Measurements from ENCODE around the gene BATF.

BATF gene

DNA sequence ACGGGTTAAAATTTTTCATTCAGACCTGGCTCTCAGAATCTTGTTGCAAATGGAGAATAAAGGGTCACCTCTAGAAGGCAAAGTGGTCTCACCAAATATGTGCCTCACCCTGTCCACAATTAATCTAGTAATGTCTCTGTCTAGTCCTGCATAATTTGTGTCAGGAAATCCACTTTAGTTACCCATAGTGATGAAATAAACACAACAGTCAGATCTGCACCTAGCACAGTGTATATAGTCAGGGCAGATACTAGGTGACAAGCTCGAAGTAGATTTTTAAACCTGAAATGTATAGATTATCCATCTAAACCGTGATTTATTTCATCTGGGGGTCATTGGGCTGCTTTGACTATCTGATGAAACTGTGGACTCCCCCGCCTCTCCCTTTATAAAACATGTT lies 40.2 kb downstream of the BATF start:
- DNase-seq (ENCODE audit: low spot score) = no peak

DNA sequence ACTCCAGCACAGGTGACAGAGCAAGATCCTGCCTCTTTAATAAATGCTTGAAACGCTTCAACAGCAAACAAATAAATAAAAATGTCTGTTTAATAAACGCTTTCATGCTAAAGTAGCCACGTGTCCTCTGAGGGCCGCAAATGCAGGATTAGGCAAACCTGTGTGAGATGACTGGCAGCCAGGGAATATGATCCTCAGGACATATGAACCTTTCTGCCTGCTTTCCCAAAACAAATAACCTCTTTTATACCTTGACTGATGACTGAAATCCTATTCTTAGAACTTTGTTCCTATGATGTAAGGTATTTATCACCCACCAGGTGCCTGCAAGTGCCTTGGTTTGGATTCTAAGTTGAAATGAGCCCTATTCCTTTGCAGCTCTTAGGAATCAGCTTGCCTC lies 41.7 kb downstream of the BATF start:
- no peak for DNase-seq (ENCODE audit: low spot score)

DNA sequence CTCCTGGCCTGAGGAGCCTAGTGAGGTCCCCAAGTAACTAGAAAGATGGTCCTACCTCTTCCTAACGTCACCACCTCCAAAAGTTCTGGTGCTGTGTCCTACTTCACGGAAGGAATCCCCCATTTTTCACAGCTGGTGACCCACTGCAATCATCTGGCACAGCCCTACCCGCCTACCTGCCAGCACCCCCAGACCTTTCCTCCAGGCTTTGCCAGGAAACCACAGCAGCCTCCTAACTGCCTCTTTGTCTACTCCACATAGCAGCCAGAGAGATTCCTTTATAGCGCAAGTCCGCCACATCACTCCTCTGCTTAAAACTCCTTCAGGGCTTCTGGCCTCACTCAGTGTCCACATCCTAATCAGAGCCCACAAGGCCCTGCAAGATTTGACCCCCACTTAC lies 42.8 kb downstream of the BATF start:
- no peak for DNase-seq (ENCODE audit: low spot score)

DNA sequence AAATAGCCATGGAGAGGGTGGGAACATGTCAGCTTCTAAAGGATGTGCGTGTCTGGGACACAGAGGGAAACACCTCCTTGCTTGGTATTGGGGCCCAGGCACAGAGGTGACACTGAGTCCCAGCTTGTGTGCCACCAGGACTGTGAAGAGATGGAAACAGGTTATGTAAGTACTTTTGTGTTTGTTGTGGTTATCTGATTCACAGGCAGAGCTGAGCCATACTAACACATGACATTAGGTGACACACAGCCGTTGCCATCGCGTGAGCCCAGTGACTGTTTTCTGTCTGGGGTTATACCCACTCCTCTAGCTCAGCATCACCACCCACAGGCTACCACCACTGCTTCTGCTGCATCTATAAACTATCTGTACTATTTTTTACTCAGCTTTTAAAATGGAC lies 44.1 kb downstream of the BATF start:
- DNase-seq (ENCODE audit: low spot score) = no peak

DNA sequence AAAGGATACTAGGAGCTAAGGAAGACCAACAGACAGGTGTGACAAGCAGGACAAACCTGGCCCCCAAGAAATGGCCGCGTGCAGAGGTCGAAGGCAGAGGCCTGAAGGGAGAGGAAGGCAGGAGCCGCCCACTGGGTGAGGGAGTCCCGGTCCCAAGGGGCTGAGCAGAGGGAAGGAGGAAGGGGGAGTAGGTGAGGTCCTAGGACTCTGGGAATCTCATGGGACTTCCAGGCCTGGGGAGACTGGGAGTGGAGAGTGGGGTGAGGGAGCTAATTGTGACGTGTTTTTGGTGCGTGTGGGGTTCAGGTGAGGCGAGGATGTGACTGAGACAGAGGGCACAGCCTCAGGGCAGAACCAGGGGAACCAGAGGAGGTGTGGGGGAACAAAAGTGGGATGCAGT lies 44.5 kb downstream of the BATF start:
- no peak for DNase-seq (ENCODE audit: low spot score)

DNA sequence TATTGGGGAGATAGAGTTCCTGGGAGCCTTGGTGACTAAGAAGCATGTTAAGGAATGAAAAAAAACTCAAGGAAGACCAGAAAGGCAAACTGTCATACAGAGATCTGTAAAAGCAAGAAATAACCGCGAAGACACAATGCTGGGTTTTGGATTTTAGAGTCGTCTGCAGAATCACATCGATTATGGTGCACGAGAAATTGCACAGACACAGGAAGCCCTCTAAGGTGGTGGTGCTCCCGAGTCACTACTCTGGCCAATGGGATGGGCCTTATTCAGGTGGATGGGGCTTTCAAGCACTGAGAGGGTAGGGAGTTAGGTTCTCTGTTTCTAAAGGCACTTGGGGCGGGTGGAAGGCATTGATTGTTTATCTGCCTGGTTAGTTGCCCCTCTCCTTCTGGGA lies 45.9 kb downstream of the BATF start:
- DNase-seq (ENCODE audit: low spot score) = no peak

DNA sequence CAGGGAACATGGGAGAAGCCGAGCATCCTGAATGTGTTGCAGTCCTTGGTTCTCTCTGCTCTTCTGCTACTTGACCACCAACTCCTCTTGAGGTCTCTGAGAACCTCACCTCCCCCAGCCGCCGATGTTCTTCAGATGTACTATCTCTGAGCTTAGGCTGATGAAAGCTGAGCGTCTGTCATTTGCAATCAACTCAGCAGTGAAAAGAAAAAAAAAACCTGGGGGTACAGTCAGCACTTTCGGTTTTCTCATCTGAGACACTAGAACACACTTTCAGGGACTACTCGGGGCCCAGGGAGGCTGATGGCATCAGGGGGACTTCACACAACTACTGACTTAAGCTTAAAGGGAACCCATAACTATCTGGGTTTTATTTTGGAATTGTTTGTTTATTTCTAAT lies 46.5 kb downstream of the BATF start:
- no peak for DNase-seq (ENCODE audit: low spot score)

DNA sequence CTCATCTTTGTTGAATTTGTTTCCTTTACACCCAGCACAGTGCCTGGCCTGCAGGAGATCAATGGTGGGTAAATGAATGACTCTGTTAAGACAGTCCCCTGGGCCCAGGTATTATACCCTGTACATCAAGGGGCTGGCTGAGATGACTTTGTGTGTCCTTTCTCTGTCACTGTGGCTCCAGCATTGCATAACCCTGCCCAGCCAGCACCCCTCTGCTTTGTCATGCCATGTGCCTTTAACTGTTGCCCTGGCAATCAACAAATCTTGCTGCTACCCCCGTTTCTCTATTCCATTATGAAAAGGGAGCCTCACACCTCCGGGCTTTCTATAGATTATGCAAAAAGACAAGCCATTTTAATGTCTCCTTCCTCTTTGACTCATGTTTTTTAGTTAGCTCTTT lies 48.5 kb downstream of the BATF start:
- no peak for DNase-seq (ENCODE audit: low spot score)

DNA sequence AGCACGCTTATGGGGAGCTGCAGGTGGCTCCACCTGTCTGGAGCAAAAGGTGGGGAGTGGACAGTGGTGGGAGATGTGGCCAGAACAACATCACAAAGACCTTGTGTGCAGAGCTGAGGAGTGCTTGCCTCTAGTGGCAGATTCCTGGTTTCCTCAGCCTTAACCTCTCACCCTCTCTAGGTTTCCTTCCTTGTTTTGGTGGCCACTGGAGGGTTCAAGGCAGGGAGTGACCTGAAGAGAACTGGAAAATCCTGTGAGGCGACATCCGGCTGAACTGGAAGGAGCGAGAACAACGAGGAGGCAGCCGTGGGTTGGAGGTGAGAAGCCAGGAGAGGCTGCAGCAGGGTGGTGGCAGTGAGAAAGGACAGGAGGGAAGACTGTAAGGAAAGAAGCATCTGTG lies 49.8 kb downstream of the BATF start:
- DNase-seq (ENCODE audit: low spot score) = no peak

DNA sequence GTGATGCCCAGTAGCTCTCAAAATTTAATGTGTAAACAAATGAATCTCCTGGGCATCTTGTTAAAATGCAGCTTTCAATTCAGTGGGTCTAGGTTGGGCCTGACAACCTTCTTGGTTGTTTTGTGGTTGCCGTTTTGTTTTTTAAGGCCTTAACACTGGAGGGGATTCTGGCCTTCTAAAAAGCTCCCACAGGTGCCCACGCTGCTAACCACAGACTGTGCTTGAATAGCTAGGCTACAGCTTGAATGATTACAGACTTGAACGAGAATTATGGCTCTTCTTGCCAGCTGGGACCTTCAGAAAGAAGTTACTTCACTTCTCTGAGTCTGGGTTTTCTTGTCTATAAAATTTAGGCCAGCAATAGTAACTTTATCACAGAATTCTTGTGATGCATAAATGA lies 54.8 kb downstream of the BATF start:
- DNase-seq (ENCODE audit: low spot score) = no peak

DNA sequence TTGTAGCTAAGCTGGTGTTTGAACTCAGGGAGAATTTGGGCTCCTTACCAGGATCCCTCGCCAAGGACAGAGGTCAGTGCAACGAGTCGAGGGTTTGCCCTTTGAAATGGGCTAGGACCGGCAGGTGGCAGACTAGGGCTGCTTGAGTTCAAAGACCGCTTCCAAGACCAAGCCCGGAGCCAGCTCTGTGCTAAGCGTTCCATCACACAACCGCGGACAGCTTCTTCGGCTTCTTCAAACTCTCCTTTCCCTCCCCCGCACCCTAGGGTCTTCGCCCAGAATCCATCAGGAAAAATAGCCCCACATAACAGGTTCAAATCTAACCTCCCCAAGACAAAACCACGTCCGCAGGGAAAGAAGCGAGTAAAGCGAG lies 55.4 kb downstream of the BATF start:
- DNase-seq (ENCODE audit: low spot score) = peak; percentile 76

DNA sequence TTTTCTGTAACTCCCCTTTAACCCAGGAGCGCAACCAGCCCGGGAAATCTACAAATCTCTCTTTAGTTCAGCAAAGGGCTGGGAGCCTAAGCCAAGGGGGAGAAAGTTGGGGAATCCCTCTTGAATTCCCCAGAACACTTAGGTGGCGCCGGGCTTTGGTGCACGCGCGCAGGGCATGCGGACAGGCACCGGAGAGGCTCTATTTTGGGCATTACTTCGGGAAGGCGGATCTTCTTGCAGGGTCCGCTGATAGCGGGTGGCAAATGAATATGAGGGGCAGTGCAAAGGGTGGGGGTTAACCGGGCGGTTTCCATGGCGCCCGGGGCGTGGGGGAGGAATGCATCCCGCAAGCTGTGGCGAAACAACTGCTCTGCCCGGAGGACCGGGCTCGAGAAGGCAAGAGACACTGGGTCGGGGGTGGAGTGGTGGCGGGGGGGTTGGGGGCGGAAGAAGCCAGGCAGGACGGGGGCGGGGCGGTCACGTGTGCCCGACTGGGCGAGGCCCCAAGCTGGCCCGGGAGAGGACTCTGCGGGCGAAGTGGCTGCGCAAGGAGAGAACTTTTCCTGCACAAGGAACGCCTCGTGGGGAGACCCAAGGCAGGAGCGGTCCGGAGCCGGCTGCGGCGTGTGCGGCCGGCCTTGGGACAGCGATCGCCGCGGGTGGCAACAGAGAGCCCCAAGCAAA lies 56.0 kb downstream of the BATF start, which contains the start of gene FLVCR2:
FLVCR2 (plus strand) TSS at position 519 of the 684 bp plus-strand sequence. CDS start 353 bp downstream, outside the sequence.
- peak; percentile 67 for DNase-seq (ENCODE audit: low spot score)

DNA sequence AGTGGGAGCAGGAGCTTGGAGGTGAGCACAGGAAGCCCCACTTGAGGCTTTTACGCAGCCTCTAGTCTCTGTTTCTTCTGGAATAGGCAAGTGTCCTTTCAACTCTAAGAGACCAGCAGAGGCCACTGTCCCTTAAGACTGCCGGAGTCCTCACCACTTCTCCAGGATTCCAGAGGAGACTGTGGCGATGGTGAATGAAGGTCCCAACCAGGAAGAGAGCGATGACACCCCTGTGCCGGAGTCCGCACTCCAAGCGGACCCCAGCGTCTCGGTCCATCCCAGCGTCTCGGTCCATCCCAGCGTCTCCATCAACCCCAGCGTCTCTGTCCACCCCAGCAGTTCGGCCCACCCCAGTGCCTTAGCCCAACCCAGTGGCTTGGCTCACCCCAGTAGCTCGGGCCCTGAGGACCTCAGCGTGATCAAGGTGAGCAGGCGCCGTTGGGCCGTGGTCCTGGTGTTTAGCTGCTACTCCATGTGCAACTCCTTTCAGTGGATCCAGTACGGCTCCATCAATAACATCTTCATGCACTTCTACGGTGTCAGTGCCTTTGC lies 56.6 kb downstream of the BATF start:
- no peak for DNase-seq (ENCODE audit: low spot score)

DNA sequence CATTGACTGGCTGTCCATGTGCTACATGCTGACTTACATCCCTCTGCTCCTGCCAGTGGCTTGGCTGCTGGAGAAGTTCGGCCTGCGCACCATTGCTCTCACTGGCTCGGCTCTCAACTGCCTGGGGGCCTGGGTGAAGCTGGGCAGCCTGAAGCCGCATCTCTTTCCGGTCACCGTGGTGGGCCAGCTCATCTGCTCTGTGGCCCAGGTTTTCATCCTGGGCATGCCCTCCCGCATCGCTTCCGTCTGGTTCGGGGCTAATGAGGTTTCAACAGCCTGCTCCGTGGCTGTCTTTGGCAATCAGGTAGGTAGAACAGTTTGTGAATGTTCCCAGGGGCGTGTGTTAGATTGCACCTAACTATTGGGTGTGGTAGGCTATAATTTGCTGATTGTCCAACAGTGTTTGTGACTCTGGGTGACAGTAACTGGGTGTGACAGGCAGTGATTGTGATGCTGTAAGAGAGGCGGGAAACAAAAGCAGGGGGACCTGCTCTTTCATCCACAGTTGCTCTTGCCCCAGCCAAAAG lies 57.1 kb downstream of the BATF start:
- DNase-seq (ENCODE audit: low spot score) = no peak

DNA sequence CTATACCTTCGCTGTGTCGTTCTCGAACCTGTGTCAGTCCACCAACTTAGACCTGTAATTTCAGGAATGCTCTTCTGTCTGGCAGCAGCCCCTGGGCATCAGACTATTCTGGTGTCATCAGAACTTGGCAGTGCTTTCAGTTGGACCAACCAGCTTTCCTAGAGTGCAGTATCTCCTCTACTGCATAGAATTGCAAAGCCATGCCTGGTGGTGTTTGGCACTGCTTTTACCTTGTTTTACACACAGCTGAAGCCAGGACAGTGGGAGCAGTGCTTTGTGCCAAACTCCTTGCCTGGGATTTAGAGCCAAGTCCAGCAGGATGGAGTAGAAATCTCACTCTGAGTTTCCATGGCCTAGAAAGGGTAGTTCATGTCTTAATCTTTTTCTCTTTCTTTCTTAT lies 57.6 kb downstream of the BATF start:
- no peak for DNase-seq (ENCODE audit: low spot score)

DNA sequence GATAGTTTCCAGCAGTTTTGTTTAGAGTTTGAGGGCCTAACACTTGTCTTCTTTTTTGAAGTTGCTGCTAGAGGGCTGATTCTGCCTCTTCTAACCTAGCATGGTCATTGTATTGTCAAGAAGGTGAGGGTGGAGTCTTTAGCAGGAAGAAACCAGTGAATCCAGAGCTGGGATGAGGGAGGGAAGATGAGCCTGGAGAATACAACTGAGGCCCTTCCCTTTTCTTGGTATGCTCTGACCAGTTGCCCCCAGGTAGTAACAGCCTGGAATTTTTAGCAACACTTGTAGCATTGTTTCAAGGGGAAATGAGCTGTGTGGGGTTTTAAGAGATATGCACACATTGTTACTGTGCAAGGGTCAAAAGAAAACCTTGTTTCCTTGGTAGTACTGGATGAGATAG lies 65.1 kb downstream of the BATF start:
- no peak for DNase-seq (ENCODE audit: low spot score)

DNA sequence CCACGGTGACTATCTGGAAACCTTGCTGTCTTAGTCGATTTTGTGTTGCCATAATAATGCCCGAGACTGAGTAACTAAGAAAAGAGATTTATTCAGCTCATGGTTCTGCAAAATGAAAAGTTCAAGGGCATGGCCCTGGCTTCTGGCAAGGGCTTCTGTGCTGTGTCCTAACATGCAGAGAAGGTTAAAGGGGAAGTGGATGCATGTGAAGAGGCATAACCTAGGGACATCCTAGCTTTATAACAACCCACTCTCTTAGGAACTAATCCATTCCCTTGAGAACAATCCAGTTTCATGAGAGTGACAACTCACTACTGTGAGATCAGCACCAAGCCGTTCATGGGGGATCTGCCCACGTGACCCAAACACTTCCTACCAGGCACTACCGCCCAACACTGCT lies 67.7 kb downstream of the BATF start:
- no peak for DNase-seq (ENCODE audit: low spot score)

DNA sequence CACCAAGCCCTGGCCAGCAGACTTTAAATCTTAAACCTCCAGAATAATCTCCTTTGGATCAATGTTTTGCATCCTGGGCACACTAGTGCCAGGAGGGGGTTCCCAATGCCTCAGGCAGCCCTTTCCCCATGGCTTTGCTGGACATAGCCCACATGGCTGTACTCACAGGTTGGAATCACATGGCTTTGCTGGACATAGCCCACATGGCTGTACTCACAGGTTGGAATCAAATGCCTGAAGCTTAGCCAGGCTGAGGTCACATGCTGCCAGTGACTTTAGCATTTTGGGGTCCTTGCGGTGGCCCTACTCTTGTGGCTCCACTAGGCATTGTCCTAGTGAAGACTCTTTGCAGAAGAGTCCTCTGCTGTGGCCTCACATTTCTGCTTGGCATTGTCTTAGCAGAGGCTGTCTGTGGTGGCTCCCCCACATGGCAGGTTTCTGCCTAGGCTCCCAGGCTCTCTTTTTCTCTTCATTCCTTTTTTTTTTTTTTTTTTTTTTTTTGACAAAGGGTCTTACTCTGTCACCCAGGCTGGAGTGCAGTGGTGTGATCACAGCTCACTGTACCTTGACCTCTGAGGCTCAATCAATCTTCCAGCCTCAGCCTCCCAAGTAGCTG lies 69.2 kb downstream of the BATF start:
- no peak for DNase-seq (ENCODE audit: low spot score)

DNA sequence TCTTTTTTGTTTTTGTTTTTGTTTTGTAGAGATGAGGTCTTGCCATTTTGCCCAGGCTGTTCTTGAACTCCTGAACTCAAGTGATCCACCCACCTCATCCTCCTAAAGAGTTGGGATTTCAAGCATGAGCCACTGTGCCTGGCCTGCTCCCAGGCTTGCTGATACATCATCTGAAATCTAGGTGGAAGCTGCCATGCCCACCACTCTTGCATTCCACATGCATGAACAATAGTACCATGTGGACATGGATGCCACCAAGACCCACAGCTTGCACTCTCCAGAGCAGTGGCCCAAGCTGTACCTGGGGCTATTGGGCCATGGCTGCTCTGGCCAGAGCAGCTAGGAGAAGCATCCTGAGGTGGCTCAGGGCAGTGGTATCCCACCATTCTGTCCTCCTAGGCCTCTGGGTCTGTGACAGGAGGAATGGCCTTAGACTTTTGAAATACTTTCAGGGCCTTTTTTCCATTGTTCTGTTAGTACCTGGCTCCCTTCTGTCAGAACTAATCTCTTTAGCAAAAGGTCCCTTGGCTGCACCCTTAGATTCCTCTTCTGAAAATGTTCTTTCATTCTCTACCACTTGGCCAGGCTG lies 69.8 kb downstream of the BATF start:
- DNase-seq (ENCODE audit: low spot score) = no peak

DNA sequence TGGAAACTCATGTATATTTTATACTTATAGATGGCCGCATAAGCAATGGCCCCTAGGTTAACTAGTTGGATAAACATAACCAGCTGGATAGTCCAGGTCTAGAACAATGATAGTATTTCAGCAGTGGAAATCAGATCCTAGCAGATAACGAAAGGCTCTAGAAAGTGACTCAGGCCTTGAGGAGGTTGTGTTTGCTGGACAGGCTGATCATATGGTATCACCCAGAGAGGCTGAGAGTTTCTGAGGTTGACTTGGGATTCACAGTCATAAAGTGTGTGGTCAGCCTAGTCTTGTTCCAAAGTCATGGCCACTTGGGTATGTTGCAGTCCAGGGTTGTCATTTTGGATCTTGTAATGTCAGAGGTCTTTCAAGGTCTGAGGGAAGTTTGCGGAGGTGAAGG lies 73.0 kb downstream of the BATF start:
- no peak for DNase-seq (ENCODE audit: low spot score)

Measured in HuH-7.5 (cell line).